Mucosa of rectum (tissue), 2 donors: ENCODE results near the gene PCDHGC5.

Source experiments
- H3K27ac ChIP-seq, 2 donors: one replicate each; pipeline ENCODE4 v1.7.0; 2013; ENCODE audit warnings: inconsistent platforms in 2 of 2, low read depth in 2 of 2, low read length in 2 of 2
- H3K27me3 ChIP-seq, 2 donors: one replicate each; pipeline ENCODE4 v1.7.0; 2013; ENCODE audit warnings: low read length in 2 of 2; ENCODE audit not compliant: control insufficient read depth in 2 of 2, insufficient read depth in 2 of 2
- H3K36me3 ChIP-seq, 2 donors: one replicate each; pipeline ENCODE4 v1.7.0; 2013; ENCODE audit warnings: low read length in 2 of 2; ENCODE audit not compliant: control insufficient read depth in 2 of 2, insufficient read depth in 2 of 2
- H3K4me1 ChIP-seq, 2 donors: one replicate each; pipeline ENCODE4 v1.7.0; 2013; ENCODE audit warnings: low read length in 2 of 2, mild to moderate bottlenecking in 1 of 2; ENCODE audit not compliant: control insufficient read depth in 2 of 2, insufficient read depth in 2 of 2
- H3K4me3 ChIP-seq, 2 donors: one replicate each; pipeline ENCODE4 v1.7.0; 2013; ENCODE audit warnings: low read length in 2 of 2
- H3K9ac ChIP-seq, 2 donors: one replicate each; pipeline ENCODE4 v1.7.0; 2013; ENCODE audit warnings: low read length in 2 of 2, low read depth in 1 of 2, mild to moderate bottlenecking in 1 of 2
- H3K9me3 ChIP-seq, 2 donors: one replicate each; pipeline ENCODE4 v1.7.0; 2013; ENCODE audit warnings: low read length in 2 of 2; ENCODE audit not compliant: control insufficient read depth in 2 of 2
- donor health status: healthy.
- donor health status: Normal muscosa, but diverticular disease.

The PCDHGC5 gene

DNA sequence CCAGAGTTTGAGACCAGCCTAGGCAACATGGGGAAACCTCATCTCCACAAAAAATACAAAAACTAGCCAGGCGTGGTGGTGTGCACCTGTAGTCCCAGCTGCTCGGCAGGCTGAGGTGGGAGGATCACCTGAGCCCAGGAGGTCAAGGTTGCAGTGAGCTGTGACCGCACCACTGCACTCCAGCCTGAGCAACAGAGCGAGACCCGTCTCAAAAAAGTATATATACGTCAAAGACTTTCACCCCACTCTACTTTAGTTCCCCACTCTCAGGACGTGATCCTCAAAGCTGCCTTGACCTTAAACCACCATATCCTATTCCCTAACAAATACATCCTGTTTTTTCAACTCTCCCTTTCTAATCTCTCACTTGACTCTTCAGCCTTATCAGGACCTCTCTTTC lies 41.0 kb downstream of the PCDHGC5 start:
- Histone ChIP-seq H3K27ac (no peak overlapping the region), H3K27me3 (no peaks in the 10 kb centered on the region)

DNA sequence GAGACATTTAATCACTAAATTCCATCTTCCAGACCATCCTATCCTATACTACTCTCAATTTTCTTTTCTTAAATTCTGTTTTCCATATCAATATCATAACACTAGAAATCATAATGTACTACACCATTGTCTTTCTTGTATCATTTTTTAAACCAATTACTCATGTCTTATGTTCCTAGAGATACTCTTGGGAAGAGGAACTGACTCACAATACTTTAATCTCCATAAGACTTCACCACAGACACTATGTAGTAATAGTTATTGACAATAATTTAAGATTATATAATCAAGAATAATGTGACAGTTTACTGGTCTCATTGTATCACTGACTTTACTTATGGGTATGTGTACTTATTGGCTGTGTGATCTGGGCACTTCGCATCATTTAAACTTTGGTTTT lies 43.8 kb downstream of the PCDHGC5 start:
- no peak overlapping the region for H3K27ac ChIP-seq
- H3K4me1 ChIP-seq: no peaks in the 10 kb centered on the region
- H3K36me3 ChIP-seq: peaks cover 18 to 44% of the 10 kb centered on the region in 2 donors
- no peaks in the 10 kb centered on the region for H3K9me3 ChIP-seq
- H3K4me3 ChIP-seq: no peak overlapping the region
- no peaks in the 10 kb centered on the region for H3K27me3 ChIP-seq
- H3K9ac ChIP-seq: no peak overlapping the region

More for the DNA sequence above, 41.0 kb downstream of the PCDHGC5 start:
- Histone ChIP-seq H3K4me3 (no peak overlapping the region), H3K36me3 (peaks cover 28 to 62% of the 10 kb centered on the region in 2 donors), H3K9me3 (no peaks in the 10 kb centered on the region), H3K9ac (no peak overlapping the region), H3K4me1 (peaks cover 8 to 12% of the 10 kb centered on the region in 2 donors)

- no peak overlapping the region for H3K9ac ChIP-seq
- H3K36me3 ChIP-seq: peaks cover 9 to 35% of the 10 kb centered on the region in 2 donors
- no peaks in the 10 kb centered on the region for H3K9me3 ChIP-seq
- H3K27me3 ChIP-seq: no peaks in the 10 kb centered on the region
- H3K27ac ChIP-seq: no peak overlapping the region
- no peaks in the 10 kb centered on the region for H3K4me1 ChIP-seq
- H3K4me3 ChIP-seq: no peak overlapping the region
Observed at GRCh38 chr5:141533897-141534296, 45.0 kb downstream of the PCDHGC5 start.

DNA sequence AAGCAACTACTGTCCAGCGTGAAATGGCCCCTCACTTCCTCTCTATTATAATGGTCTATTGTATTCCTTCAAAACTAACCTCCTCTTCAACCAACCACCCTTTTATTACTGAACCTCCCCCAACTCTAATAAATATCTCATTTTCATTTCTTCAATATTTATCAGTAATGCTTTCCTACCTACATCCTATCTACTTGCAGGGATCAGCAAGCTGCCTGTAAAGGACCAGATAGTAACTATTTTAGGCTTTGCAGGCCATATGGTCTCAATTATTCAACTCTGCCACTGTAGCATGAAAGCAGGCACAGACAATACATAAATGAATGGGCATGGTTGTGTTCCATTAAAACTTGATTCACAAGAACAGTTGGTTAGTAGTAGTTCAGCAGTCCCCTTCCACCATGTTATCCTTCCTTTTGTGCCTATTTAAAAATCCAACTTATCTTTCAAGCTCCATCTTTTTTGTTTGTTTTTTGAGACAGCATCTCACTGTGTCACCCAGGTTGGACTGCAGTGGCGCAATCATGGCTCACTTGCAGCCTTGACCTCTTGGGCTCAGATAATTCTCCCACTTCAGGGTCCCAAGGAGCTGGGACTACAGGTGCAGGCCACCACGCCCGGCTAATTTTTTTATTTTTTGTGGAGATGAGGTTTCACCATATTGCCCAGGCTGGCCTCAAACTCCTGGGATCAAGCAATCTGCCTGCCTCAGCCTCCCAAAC lies 45.8 kb downstream of the PCDHGC5 start:
- Histone ChIP-seq H3K9ac (no peak overlapping the region), H3K9me3 (no peaks in the 10 kb centered on the region), H3K36me3 (peaks cover 4 to 28% of the 10 kb centered on the region in 2 donors), H3K4me3 (no peak overlapping the region), H3K27me3 (no peaks in the 10 kb centered on the region), H3K27ac (no peak overlapping the region), H3K4me1 (no peaks in the 10 kb centered on the region)
